SK-N-DZ (cell line): Measurements from ENCODE around the gene ZDHHC13.
A peak's percentile ranks its signal among the peaks of the same experiment; 100 is the strongest.
"Not testable (repeated sequence)": the region's sequence is repeated elsewhere in the genome, so short reads cannot be mapped to it uniquely, and the experiment has no call there.

Source experiments
- DNase-seq: peaks from one replicate; pipeline ENCODE4 v3.0.0-alpha.2; 2015; ENCODE audit warnings: low spot score

ZDHHC13 gene

DNA sequence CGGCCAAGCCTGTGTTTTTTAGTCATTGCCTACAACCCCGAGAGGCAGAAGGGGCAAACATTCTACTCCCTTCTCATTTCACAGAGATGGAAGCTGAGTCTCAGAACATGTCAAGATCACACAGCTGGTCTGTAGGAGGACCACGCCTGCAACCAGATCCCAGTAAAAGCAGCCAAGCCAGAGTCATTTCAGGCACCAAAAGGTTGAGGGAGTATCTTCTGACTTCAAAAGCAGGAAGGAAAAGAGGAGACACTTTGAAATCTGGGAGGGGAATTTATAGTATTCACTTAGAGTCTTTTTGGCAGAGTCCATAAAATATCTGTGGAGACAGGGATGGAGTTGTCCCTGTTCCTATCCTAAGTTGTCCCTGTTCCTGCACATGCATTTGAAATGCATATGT is 17.9 kb upstream of the ZDHHC13 start:
- DNase-seq: no peak

DNA sequence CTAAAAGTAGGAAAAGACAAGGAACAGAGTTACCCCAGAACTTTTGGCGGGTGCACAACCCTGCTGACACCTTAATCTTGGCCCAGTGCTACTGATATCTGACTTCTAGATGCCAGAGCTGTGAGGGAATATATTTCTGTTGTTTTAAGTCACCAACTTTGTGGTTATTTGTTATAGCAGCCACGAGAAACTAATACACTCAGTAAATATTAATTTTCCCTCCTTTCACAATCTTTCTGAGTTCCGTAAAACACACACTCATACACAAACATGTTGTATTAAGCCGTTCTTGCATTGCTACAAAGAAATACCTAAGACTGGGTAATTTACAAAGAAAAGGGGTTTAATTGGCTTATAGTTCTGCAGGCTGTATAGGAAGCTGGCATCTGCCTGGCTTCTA is 16.1 kb upstream of the ZDHHC13 start:
- no peak for DNase-seq

DNA sequence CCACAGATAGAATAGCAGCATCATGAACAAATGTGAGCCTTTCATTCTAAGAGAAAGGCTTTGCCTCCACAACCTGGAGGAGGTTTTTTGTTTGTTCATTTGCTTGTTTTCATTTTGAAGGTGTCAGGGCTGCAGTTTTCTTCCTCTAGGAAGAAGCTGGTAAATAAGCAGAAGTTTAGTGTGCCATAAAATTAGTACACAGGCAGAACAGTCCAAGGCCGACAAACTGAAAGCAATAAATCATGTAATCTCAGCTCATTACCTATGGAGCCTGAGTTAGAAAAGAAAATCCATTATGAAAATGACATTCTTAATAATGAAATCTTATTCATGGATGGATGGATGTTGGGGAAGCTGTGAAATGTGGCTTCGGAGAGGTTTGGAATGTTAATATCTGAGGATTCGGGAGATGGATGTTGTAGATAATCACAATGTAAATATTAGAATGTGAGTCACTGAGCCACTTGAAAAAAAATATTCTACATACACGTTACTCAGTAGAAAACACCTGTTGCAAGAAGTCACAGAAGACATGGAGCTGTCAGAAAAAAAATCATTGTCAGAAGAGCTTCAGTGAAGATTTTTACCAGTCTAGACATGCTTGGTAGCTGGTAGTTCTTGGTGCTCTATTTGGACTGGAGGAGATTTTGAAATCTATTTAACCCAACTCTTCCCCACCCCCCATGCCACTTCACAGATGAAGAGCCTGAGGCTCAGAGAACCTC is 15.0 kb upstream of the ZDHHC13 start:
- DNase-seq: no peak

DNA sequence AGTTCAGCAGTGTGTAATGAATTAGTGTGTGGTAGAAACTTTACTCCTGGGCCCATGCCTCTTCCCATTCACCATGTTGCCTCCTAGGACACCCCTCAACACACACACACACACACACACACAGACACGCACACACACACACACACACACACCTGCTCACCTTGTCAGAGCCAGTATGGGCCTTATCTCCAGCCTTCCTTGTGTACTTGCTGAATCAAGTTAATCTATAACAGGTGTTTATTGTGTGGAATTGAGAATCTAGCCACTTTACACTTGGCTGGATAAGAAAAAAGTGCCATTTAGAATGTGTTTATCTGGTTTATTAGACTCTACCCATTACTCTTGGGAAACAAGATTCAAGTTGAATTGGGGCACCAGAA is 14.5 kb upstream of the ZDHHC13 start:
- no peak for DNase-seq

DNA sequence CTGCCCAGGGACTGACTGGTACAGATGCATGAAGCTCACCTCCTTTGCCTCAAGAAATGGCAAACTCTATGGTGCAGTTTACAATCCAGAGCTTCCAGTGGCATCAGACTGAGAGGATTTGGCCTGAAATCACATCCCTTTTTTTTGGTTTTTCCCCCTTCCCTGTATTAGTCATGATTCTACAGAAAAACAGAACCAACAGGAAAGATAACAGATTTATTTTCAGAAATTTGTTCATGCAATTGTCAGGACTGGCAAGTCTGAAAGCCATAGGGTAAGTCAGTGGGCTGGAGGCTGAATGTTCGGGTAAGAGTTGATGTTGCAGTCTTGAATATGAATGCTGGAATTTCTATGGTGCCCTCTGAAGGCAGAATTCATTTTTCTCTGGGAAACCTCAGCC is 12.0 kb upstream of the ZDHHC13 start:
- DNase-seq: no peak

DNA sequence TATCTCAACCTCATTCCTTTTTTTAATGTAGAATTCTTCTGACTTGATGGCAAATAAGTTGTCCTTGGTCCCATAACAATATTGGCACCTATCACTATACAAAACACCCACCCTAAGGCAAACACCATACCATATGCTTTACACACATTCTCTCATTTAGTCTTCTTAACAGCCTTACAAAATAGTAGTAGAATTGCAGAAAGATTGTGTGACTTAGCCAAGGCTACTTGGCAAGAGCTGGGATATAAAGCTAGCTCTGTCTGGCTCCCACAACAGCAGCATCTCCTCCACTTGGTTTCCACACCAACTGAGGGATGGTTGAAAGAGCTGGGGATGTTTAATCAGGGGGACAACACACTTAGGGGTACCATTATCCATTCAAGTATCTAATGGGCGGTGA is 9.8 kb upstream of the ZDHHC13 start:
- DNase-seq: no peak

DNA sequence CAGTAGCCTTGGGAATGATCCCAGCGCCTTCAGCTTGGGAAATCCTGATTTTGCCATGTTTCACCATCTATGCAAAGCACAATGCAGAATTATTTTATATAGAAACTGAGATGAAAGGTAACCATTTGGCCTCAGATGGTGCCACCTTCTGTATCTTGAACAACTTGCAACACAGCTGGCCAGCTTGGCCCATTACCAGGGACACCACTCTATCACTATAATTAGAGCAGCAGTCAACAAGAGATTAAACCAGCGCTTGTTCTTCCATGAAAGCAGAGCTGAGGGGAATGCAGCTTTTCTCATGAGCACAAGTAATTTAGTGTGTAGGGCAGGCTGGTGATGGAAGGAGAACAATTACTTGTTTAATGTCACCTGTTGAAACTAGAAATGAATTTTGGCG is 6.7 kb upstream of the ZDHHC13 start:
- DNase-seq: no peak

DNA sequence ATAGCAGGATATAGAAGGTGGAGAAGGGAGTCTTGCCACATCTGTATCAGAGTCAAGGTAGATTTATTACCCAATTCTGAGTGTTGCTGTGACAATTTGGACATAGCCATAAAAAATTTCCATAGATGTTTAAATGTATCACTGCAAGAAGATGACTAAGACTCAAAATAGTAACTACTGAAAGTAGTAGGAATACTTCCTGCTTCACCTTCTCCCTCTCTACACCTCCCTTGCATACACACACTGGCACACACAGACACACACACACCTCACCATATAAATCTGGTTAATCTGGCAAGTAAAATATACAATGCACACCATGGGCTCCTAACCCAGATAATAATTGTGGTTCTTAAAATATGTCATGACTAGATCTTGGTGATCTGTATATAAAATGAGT is 5.2 kb upstream of the ZDHHC13 start:
- DNase-seq: no peak

DNA sequence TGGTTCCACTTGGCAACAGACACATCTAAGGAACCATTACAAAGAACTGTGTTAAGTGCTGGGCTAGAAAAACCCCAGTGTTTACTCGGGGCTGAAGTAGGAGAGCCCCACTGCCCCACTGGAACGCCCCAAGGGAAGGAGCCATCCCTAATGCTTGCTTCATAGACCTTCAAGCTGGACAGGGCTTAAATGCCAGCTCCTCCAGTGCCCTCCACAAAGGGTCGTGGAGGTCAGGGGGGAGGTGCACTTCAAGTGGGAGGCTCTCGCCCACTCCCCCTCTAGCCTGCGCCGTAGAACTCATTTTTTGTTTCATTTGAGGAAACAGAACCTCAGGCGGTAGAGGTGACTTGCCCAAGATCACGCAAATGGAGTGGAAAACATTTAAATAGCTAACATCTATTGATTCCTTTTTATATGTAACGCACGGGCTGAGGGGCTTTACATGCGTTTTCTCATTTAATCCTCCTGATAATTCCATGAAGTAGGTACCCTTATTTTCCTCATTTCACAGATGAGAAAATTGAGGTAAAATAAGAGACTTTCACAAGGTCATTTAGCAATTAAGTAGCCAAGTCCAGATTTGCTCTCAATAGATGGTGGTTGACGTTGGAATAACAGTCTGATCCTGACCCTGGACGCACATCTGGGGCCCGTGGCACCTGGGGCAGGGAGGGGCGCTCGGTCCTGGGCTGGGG is 545 bp upstream of the ZDHHC13 start:
- DNase-seq: no peak

DNA sequence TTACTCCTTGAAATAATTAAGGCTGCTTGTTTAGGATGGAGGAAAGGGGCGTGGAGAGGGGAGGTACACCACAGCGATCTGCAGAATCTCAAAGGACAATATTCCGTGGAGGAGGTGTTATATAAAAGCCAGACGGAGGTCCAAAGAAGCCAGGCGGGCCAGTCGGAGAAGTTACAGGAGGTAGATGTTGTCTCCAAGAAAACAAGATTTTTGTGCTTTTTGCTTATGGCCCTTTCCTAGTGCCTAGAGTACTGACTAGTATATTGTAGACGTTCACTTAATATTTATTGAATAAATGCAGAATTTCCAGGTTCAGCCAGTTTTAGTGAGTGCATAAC is 761 bp downstream of the ZDHHC13 start:
- DNase-seq: peak; percentile 49

DNA sequence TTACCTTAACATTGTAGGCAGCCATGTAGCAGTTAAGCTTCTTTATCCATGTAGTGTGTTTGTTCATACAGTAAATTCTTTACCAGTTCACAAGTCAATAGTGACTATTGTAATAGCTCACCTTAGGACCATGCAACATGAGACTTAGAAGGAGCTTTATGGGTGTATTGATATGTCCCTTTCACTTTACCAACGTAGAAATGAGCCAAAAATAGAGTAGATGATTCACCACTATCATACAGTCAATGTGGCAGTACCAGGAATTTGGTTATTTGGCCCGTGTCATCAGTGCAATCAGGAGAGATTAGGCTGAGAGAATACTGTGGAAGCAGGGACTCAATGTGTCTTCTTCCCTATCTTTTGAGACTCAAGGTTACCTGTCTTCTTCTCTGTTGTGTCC is 4.7 kb downstream of the ZDHHC13 start:
- no peak for DNase-seq

DNA sequence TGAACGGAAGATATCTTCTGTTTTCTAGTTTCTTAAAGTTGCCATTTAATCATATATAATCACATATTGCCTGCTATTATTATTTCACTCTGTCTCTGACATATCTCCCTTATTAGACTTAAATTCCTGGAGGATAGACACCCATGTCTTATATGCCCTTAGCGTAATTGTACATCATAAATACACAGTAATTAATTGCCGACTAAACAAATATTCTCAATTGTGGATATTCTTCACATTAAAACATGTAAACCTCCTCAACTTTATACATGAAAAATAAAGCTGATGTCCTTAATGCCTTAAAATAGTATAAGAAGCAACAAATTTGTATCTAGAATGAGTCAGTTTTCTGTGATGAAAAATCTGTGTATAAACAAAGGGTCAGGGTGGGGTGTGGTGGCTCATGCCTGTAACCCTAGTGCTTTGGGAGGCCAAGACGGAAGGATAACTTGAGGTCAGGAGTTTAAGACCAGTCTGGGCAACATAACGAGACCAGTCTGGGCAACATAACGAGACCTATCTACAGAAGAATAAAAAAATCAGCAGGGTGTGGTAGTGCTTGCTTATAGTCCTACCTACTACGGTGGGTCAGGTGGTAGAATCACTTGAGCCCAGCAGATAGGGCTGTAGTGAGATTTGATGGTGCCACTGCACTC is 6.1 kb downstream of the ZDHHC13 start:
- DNase-seq: no peak

DNA sequence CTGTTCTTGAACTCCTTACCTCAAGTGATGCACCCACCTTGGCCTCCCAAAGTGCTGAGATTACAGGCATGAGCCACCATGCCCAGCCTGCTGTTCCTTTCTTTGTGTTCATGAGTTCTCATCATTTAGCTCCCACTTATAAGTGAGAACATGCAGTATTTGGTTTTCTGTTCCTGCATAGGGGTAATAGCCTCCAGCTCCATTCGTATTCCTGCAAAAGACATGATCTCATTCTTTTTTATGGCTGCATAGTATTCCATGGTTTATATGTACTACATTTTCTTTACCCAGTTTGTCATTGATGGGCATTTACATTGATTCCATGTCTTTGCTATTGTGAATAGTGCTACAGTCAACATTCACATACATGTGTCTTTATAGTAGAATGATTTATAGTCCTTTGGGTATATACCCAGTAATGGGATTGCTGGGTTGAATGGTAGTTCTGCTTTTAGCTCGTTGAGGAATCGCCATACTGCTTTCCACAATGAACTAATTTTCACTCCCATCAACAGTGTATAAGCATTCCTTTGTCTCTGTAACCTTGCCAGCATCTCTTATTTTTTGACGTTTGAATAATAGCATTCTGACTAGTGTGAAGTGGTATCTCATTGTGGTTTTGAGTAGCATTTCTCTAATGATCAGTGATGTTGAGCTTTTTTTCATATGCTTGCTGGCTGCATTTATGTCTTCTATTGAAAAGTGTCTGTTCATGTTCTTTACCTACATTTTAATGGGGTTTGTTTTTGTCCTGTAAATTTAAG is 9.8 kb downstream of the ZDHHC13 start:
- DNase-seq: not testable (repeated sequence)

DNA sequence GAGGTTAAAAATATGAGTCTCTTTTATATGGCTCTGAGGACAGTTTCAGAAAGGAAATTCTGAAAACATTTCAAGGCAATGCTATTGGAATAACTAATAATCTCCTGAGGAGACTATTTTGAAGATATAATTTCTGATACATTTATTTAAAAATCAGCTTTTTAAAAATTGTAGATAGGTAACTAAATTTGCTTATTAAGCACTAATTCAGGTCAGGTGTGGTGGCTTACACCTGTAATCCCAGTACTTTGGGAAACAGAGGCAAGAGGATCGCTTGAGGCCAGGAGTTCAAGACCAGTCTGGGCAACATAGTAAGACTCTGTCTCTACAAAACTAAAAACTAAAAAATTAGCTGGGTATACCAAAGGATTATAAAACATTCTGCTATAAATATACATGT is 17.0 kb downstream of the ZDHHC13 start:
- no peak for DNase-seq

DNA sequence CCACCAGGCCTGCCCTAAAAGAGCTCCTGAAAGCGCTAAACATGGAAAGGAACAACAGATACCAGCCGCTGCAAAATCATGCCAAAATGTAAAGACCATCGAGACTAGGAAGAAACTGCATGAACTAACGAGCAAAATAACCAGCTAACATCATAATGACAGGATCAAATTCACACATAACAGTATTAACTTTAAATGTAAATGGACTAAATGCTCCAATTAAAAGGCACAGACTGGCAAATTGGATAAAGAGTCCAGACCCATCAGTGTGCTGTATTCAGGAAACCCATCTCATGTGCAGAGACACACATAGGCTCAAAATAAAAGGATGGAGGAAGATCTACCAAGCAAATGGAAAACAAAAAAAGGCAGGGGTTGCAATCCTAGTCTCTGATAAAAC is 19.9 kb downstream of the ZDHHC13 start:
- DNase-seq: not testable (repeated sequence)

DNA sequence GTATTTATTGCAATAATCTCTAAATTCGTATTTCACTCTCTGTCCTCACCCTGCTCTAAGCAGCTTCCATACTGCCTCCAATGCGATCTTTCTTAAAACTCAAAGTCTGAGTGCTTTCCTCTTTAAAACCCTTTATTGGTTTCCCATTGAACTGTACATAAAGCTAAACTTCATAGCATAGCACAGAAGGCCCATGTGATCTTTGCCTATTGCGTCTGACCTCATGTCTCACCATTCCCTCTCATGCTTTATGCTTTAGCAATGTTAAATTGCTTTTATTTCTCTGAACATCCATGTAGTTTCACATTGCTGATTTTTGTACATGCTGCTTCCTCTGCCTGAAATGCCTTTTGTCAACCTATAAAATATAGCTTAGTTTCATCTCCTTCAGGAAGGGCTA is 28.4 kb downstream of the ZDHHC13 start:
- no peak for DNase-seq

DNA sequence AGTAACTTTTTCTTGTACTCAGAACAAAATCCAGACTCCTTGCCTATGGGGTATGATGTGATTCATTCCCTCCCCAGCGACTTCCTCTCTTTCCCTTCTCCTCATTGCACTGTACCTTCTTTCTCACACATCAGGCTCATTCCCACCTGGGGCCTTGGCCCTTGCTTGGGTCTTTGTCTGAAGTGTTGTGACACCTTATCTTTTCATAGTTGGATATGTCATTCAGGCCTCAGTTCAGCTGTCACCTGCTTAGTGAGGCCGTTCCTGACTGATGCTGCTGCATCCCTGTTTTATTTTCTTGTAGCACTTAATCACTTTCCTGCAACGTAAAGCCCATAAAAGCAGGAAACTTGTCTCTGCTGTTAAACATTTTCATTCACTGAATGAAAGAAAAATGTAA is 39.9 kb downstream of the ZDHHC13 start:
- DNase-seq: no peak

DNA sequence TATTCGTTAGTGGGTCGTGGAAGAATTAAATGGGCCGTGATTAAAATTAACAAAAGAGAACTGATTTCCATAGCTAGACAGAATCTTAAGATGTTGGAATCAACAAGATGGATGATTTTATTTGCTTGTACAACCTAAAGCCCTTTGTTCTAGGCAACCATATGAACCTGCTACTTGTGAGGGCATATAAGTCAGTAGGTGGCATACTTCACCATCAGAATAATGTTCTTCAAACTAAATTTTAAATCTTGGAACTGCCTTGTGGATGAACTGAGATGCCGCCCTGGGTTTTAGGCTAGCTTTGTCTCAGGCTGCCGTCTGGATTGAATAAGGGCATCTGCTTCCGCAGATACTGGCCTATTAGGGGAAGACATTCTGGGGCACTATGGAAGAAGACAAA is 43.9 kb downstream of the ZDHHC13 start:
- no peak for DNase-seq

DNA sequence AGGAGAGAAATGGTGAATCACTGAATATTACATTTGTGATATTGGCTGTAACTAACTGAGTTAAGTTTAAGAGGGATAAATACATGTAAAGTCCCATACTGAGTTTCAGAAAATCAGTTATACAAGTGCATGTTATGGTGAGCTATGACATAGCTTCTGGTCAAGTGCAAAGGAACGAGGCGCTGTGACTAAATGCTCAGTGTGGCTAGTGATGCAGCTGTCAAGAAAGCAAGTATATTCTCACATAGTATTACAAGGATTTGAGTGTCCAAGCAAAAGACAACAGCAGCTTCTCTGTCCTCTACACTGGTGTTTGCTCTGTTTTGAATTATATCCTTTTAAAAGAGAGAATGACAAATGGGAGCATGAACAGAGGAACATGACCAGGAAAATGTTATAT is 44.7 kb downstream of the ZDHHC13 start:
- DNase-seq: no peak

DNA sequence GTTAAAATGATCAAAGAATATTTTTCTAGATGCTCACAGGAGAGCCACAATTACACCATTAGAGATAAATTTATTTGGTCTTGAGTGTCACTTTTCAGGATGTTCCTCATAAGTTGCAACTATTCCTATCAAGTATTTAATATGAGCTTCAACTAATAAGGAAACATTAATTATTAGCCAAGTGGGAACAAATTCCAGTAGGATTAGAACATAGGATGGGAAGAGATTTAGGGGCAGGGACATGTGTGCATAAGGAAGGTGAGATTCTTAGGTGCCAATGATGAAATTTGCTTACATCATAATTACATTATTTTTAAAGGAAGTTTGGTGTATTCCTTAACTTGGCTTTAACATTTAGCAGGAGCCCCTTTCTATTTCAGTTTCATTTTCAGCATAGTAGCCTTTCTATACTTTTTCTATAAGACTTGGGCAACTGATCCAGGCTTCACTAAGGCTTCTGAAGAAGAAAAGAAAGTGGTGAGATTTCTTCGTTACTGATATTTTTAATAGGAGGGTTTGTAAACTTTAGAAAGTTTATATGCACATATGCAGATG is 46.1 kb downstream of the ZDHHC13 start:
- DNase-seq: no peak

DNA sequence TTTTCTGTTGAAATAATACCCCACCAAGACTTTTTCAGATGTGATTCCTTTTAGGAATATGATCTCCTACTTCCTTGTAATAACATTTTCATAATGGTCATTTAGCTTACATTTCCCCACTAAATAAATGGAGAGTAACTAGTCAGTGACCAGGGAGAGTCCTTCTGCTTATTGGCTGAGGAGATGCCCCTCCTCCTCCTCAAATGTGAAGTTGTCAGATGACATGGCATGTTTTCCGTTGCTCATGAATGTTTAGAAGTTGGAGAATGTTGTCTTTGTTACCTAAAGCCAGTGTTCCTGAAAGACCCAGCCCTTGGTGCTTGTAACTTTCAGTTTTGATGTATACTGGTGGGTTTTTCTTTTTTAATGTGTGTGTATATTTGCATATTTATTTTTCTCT is 46.6 kb downstream of the ZDHHC13 start:
- no peak for DNase-seq

DNA sequence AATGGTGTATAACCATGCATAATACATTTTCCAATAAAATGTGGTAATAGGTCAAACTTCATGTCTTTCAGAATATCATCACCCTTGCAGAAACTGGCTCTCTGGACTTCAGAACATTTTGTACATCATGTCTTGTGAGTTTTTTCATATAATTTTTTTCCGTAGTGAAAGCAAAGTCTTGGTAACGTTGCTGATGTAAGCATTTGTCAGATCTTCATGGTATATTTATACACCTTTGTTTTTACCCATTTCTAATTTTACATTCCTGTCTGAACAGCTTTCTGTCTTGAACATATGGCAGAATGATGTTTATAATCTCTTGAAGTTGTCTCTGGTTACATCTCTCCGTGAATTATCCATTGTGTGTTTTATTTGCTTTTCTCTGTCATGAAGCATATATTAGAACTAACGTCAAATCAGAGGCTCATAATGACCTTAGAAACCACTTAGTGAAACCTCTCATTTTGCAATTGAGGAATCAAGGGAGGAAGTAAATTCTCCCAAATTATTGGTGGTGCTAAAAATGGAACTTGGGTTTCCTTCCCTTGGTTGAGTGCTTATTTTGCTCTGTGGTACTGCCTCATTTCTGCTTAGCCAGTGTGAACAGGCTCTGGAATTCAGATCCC is 47.4 kb downstream of the ZDHHC13 start:
- DNase-seq: no peak
